ENCODE data around the gene CERS4. TPM values are rescaled to one million over a fixed set of nuclear protein-coding genes. Genes with fewer than 3 reads are reported as not detected.

CERS4 gene
- total and polyA plus RNA-seq, 4 donors, result 30.7 to 67.8 (median 54.4) TPM

DNA sequence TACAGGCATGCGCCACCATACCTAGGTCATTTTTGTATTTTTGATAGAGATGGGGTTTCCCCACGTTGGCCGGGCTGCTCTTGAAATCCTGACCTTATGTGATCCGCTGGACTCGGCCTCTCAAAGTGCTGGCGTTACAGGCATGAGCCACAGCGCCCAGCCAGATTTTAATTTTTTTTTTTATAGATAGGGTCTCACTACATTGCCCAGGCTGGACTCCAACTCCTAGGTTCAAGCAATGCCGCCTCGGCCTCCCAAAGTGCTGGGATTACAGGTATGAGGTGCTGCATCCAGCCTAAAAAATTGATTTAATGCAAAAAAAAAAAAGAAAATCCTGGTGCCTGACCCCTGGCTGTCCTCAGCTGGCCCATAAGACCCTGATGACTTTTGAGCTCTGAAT is 24.9 kb upstream of the CERS4 start:
- H3K4me1 ChIP-seq (ENCODE audit: control insufficient read depth in 5 of 5, insufficient read depth in 5 of 5, low read length in 5 of 5), result peaks cover 0 to 2% (median 0%) of the 10 kb centered on the region in 5 donors
- DNase-seq (no peak), ATAC-seq (ENCODE audit: insufficient read depth, low FRiP score) (no peak)
- no peak for TF ChIP-seq CTCF (IDR thresholded peaks at IDR 0.05; ENCODE audit: control extremely low read depth, extremely low read depth)
- no peaks in the 10 kb centered on the region for H3K36me3 ChIP-seq (ENCODE audit: control insufficient read depth in 4 of 4, insufficient read depth in 4 of 4, low read length in 4 of 4)
- H3K27ac ChIP-seq (ENCODE audit: low read depth in 1 of 2, low read length in 1 of 2), result no peak overlapping the region
- WGBS, 2 donors, result 87 to 92% methylated on average over 9 of the region's 9 CpGs
- no peaks in the 10 kb centered on the region for H3K9me3 ChIP-seq (ENCODE audit: control insufficient read depth in 4 of 4, insufficient read depth in 3 of 4, low read length in 3 of 4)
- H3K4me3 ChIP-seq, result no peak overlapping the region
- H3K9ac ChIP-seq (ENCODE audit: insufficient read depth in 1 of 2, low read length in 2 of 2), result no peak overlapping the region
- no peaks in the 10 kb centered on the region for H3K27me3 ChIP-seq (ENCODE audit: control insufficient read depth in 3 of 3, insufficient read depth in 3 of 3, low read length in 2 of 3)

DNA sequence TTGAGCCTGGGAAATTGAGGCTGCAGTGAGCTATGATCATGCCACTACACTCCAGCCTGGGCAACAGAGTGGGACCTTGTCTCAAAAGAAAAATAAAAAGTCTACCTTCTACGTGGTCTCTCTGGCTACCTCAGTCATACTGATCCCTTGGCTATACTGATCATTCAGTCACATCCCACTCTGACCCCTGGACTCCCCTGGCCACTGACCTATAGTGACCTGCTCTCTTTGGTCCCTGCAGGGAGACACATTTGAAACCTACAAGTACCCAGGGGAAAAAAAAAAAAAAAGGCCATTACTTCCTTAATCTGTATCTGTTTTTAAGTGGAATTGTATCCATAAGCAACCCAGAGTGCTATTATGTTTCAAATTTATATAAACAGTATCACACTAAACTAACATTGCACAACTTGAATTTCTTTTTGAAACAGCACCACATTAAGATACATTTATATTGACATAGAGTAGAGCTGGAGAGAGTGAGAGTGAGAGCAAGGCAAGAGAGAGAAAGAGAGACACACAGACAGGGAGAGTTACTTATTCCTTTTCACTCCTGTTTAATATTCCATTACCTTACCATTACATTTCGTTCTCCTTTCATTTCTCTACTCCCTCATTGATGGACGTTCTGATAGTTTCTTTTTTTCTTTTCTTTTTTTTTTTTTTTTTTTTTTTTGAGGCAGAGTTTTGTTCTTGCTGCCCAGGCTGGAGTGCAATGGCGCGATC is 23.7 kb upstream of the CERS4 start:
- Histone ChIP-seq H3K9ac (ENCODE audit: insufficient read depth in 1 of 2, low read length in 2 of 2) (no peak overlapping the region), H3K4me3 (no peak overlapping the region), H3K4me1 (ENCODE audit: control insufficient read depth in 5 of 5, insufficient read depth in 5 of 5, low read length in 5 of 5) (no peaks in the 10 kb centered on the region), H3K9me3 (ENCODE audit: control insufficient read depth in 4 of 4, insufficient read depth in 3 of 4, low read length in 3 of 4) (no peaks in the 10 kb centered on the region), H3K27me3 (ENCODE audit: control insufficient read depth in 3 of 3, insufficient read depth in 3 of 3, low read length in 2 of 3) (no peaks in the 10 kb centered on the region), H3K27ac (ENCODE audit: low read depth in 1 of 2, low read length in 1 of 2) (no peak overlapping the region), H3K36me3 (ENCODE audit: control insufficient read depth in 4 of 4, insufficient read depth in 4 of 4, low read length in 4 of 4) (no peaks in the 10 kb centered on the region)
- 83 to 88% methylated on average over 5 of the region's 5 CpGs for WGBS, 2 donors
- no peak for TF ChIP-seq CTCF (IDR thresholded peaks at IDR 0.05; ENCODE audit: control extremely low read depth, extremely low read depth)
- DNase-seq (peak in 2 of 3 donors; percentile 39 to 54), ATAC-seq (ENCODE audit: insufficient read depth, low FRiP score) (no peak)

DNA sequence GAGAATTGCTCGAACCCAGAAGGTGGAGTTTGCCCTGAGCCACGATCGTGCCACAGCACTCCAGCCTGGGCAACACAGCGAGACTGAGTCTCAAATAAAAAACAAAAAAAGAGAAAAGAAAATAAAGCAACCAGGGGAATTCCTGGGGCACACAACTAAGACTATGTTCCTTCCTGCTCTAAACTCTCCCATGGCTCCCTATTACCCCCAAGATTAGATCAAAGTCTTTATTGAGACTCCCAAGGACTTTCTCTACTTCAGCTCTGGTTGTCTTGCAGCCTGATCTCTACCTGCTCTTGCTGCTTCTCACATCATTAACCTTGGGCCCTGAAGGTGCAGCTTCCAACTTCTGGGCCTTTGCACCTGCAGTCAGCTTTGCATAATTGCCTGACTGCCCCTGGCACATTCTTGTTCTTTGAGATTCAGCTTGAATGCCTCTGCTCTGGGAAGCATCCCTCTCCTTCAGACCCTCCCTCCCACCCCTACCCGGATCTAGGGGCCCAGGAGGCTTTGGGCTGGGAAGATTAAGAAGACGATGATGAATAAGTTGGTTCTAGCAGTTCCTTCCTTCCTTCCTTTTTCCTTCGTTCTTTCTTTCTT is 16.8 kb upstream of the CERS4 start:
- ATAC-seq (ENCODE audit: insufficient read depth, low FRiP score), result no peak

More for the DNA sequence above, 16.8 kb upstream of the CERS4 start:
- H3K9me3 ChIP-seq (ENCODE audit: control insufficient read depth in 4 of 4, insufficient read depth in 3 of 4, low read length in 3 of 4), result no peaks in the 10 kb centered on the region
- no peak overlapping the region for H3K9ac ChIP-seq (ENCODE audit: insufficient read depth in 1 of 2, low read length in 2 of 2)
- 61 to 63% methylated on average over 7 of the region's 7 CpGs for WGBS, 2 donors
- no peak for DNase-seq
- H3K27me3 ChIP-seq (ENCODE audit: control insufficient read depth in 3 of 3, insufficient read depth in 3 of 3, low read length in 2 of 3), result no peaks in the 10 kb centered on the region
- H3K4me3 ChIP-seq, result no peak overlapping the region
- no peaks in the 10 kb centered on the region for H3K36me3 ChIP-seq (ENCODE audit: control insufficient read depth in 4 of 4, insufficient read depth in 4 of 4, low read length in 4 of 4)
- H3K4me1 ChIP-seq (ENCODE audit: control insufficient read depth in 5 of 5, insufficient read depth in 5 of 5, low read length in 5 of 5), result peaks cover 0 to 8% (median 2%) of the 10 kb centered on the region in 5 donors
- no peak for TF ChIP-seq CTCF (IDR thresholded peaks at IDR 0.05; ENCODE audit: control extremely low read depth, extremely low read depth)
- H3K27ac ChIP-seq (ENCODE audit: low read depth in 1 of 2, low read length in 1 of 2), result no peak overlapping the region

All from lung (tissue), 12 donors.